ENCODE data around the gene HRAS. TPM values are rescaled to one million over a fixed set of nuclear protein-coding genes. Genes with fewer than 3 reads are reported as not detected.

The HRAS gene
- total and polyA plus RNA-seq, 2 of the 13 experiments (the other 11 are each of a cell fraction or from before 2014, with no cell fraction given), result 32.9 to 50.0 TPM

- TF ChIP-seq HMGXB4 (CRISPR knock-in tag; IDR thresholded peaks at IDR 0.05; ENCODE audit: borderline replicate concordance in 1 of 2, low read depth in 1 of 2) (peak in 1 of 2 experiments; percentile 43; a peak in 1 of 4 replicates), PATZ1 (CRISPR knock-in tag; IDR thresholded peaks at IDR 0.05) (0 out of 2 replicates have a peak, but pooled peaks have one; percentile 27), SP2 (CRISPR knock-in tag; IDR thresholded peaks at IDR 0.05) (peak; percentile 43; the same call in 1 of the 2 replicates), AFF4 (CRISPR knock-in tag; IDR thresholded peaks at IDR 0.05) (no peak), BCL3 (CRISPR knock-in tag; IDR thresholded peaks at IDR 0.05) (0 out of 2 replicates have a peak, but pooled peaks have one; percentile 11), AGO2 (optimal IDR thresholded peaks at IDR 0.05; ENCODE audit: low read depth, low read length) (peak; percentile 61), FIP1L1 (IDR thresholded peaks at IDR 0.05; ENCODE audit: borderline replicate concordance, insufficient read depth, low read depth, low read length) (no peak), KDM6A (CRISPR knock-in tag; IDR thresholded peaks at IDR 0.05; ENCODE audit: low read depth) (no peak), RCOR2 (CRISPR knock-in tag; IDR thresholded peaks at IDR 0.05) (no peak), GTF2F1 (IDR thresholded peaks at IDR 0.05; ENCODE audit: low read length) (no peak), DNMT1 (CRISPR knock-in tag; IDR thresholded peaks at IDR 0.05) (no peak), FUBP1 (CRISPR knock-in tag; IDR thresholded peaks at IDR 0.05; ENCODE audit: borderline replicate concordance) (no peak), ZNF232 (CRISPR knock-in tag; IDR thresholded peaks at IDR 0.05; ENCODE audit: borderline replicate concordance) (no peak), ZNF614 (CRISPR knock-in tag; IDR thresholded peaks at IDR 0.05; ENCODE audit: borderline replicate concordance) (no peak), ZNF274 (CRISPR knock-in tag; IDR thresholded peaks at IDR 0.05) (0 out of 2 replicates have a peak, but pooled peaks have one; percentile 11), ZBTB7B (CRISPR knock-in tag; IDR thresholded peaks at IDR 0.05) (no peak), ZNF775 (CRISPR knock-in tag; IDR thresholded peaks at IDR 0.05; ENCODE audit: borderline replicate concordance) (no peak)
Measured at GRCh38 chr11:534396-535209, 773 bp downstream of the HRAS start (continued).
